ENCODE measurements around the gene RSBN1.

Gene RSBN1

DNA sequence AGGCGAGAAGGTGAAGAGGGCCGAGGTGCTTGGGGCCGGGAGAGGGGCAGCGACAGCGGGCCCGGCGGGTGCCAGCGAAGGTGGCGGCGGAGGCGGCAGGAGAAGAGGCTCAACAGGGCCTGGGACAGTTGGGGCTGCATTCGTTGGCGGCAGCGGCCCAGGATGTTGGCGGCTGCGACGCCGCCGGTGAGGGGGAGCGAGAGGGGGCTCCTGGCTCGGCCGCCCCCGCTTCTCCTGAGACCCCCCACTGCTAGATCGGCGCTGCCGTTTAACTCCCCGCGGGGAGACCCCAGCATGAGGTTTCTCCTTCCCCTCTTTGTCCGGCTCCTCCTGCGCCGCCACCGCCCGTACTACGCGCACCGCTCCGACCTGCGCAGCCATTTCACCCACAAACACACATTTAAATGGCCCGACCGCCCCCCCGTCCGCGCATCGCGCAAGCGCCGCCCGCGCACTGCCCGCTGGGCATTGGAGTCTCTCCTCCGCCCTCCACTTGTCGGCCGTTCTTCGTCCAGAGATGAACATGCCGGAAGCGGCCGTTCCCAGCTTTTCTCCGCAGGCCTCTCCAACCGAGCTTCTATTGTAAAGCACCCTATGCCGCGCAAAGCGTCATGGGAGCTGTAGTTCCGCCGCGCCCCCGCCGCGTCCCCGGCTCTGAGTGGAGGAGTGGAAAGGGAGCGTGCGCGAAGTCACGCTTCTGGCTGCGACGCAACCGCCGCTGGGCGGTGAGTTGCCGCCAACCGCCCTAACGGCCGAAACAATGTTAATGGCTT, at the start of gene RSBN1:
Gene RSBN1, minus strand, starts transcription at position 589 of the 773 bp plus-strand sequence. Its CDS starts 64 bp downstream, at position 525.
- H3K36me3 ChIP-seq (ENCODE audit: low read length): peaks cover 10% of the 10 kb centered on the region; the same call in 1 of the 2 replicates
- TF ChIP-seq EZH2phosphoT487 (conservative IDR thresholded peaks at IDR 0.05; ENCODE audit: low read length): no peak
- TF ChIP-seq, protein P1, sequence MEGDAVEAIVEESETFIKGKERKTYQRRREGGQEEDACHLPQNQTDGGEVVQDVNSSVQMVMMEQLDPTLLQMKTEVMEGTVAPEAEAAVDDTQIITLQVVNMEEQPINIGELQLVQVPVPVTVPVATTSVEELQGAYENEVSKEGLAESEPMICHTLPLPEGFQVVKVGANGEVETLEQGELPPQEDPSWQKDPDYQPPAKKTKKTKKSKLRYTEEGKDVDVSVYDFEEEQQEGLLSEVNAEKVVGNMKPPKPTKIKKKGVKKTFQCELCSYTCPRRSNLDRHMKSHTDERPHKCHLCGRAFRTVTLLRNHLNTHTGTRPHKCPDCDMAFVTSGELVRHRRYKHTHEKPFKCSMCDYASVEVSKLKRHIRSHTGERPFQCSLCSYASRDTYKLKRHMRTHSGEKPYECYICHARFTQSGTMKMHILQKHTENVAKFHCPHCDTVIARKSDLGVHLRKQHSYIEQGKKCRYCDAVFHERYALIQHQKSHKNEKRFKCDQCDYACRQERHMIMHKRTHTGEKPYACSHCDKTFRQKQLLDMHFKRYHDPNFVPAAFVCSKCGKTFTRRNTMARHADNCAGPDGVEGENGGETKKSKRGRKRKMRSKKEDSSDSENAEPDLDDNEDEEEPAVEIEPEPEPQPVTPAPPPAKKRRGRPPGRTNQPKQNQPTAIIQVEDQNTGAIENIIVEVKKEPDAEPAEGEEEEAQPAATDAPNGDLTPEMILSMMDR (IDR thresholded peaks at IDR 0.05; ENCODE audit: insufficient read depth, low read length, poor library complexity, severe bottlenecking): no peak
- H3K9ac ChIP-seq (ENCODE audit: low read length): peak within 1 kb of the TSS; percentile 83
- H3K9me3 ChIP-seq (ENCODE audit: insufficient read depth, low read length): no peaks in the 10 kb centered on the region
- peak within 1 kb of the TSS; percentile 96 for H3K27ac ChIP-seq (ENCODE audit: low read depth, low read length)
- H3K4me3 ChIP-seq (ENCODE audit: insufficient read depth, low read length, poor library complexity, severe bottlenecking): peak within 1 kb of the TSS; percentile 85
- no peaks in the 10 kb centered on the region for H4K20me1 ChIP-seq (ENCODE audit: low read depth, low read length)
- H3K27me3 ChIP-seq (ENCODE audit: low read length): no peaks in the 10 kb centered on the region
- H3K79me2 ChIP-seq (ENCODE audit: insufficient read depth, low read length): peaks cover 45% of the 10 kb centered on the region
- H2AFZ ChIP-seq (ENCODE audit: low read depth, low read length, severe bottlenecking): peak within 1 kb of the TSS; percentile 69
- no peaks in the 10 kb centered on the region for H3K9me2 ChIP-seq (replicated peaks; ENCODE audit: insufficient read depth, low read length)
- H3K4me2 ChIP-seq (ENCODE audit: low read depth, low read length, poor library complexity, severe bottlenecking): peak within 1 kb of the TSS; percentile 99
- H3F3A ChIP-seq (ENCODE audit: insufficient read depth): peaks cover 29% of the 10 kb centered on the region

DNA sequence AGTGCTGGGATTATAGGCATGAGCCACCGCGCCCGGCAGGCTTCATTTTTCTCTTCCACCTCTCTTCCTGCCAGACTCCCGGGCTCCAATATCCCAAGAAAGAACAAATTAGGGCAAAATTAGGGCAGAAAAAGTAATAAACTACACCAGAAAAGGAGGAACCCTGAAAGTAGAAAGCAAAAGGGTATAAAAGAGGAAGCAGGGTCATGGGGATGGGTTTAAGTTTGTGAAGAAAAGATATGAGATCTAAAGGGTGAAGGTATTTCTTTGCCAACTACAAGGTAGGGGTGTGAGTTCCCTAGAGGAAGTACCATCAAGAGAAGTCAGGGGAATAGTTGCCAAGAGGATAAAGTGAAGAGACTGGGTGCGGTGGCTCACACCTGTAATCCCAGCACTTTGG, 49.4 kb upstream of the RSBN1 start:
- Histone ChIP-seq H3F3A (ENCODE audit: insufficient read depth) (peaks cover 26% of the 10 kb centered on the region), H3K9me2 (replicated peaks; ENCODE audit: insufficient read depth, low read length) (no peaks in the 10 kb centered on the region), H3K9ac (ENCODE audit: low read length) (no peak overlapping the region), H3K36me3 (ENCODE audit: low read length) (peaks cover 9% of the 10 kb centered on the region), H3K4me2 (ENCODE audit: low read depth, low read length, poor library complexity, severe bottlenecking) (no peak overlapping the region), H3K27ac (ENCODE audit: low read depth, low read length) (no peak overlapping the region), H3K79me2 (ENCODE audit: insufficient read depth, low read length) (peaks cover 31% of the 10 kb centered on the region), H4K20me1 (ENCODE audit: low read depth, low read length) (no peaks in the 10 kb centered on the region), H3K27me3 (ENCODE audit: low read length) (no peaks in the 10 kb centered on the region), H2AFZ (ENCODE audit: low read depth, low read length, severe bottlenecking) (no peak overlapping the region), H3K9me3 (ENCODE audit: insufficient read depth, low read length) (no peaks in the 10 kb centered on the region), H3K4me3 (ENCODE audit: insufficient read depth, low read length, poor library complexity, severe bottlenecking) (no peak overlapping the region)
- no peak for TF ChIP-seq EZH2phosphoT487 (conservative IDR thresholded peaks at IDR 0.05; ENCODE audit: low read length)

DNA sequence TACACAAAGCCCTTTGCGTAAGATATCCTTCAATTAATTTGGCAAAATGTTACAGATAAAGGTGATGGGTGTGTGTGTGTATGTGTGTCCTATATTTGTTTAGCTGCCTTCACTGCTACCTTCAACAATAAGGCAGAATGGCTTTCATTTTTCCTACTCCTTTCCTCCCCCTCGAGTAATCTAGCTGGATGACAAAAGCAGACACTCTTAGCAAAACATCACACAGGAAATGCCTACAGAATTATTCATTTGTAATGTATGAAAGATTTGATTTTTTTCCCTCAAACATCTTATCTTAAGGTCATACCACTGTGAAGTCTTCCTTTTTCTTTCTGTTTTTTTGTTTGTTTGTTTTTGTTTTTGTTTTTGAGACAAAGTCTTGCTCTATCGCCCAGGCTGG, 48.6 kb upstream of the RSBN1 start:
- Histone ChIP-seq H3K27me3 (ENCODE audit: low read length) (no peaks in the 10 kb centered on the region), H4K20me1 (ENCODE audit: low read depth, low read length) (no peaks in the 10 kb centered on the region), H3K4me3 (ENCODE audit: insufficient read depth, low read length, poor library complexity, severe bottlenecking) (no peak overlapping the region), H3K36me3 (ENCODE audit: low read length) (peaks cover 17% of the 10 kb centered on the region), H3K4me2 (ENCODE audit: low read depth, low read length, poor library complexity, severe bottlenecking) (peak overlapping the region; percentile 59), H2AFZ (ENCODE audit: low read depth, low read length, severe bottlenecking) (no peak overlapping the region), H3K9me2 (replicated peaks; ENCODE audit: insufficient read depth, low read length) (no peaks in the 10 kb centered on the region), H3K9ac (ENCODE audit: low read length) (no peak overlapping the region), H3K9me3 (ENCODE audit: insufficient read depth, low read length) (no peaks in the 10 kb centered on the region), H3F3A (ENCODE audit: insufficient read depth) (peaks cover 26% of the 10 kb centered on the region), H3K79me2 (ENCODE audit: insufficient read depth, low read length) (peaks cover 29% of the 10 kb centered on the region), H3K27ac (ENCODE audit: low read depth, low read length) (peak overlapping the region; percentile 69)
- no peak for TF ChIP-seq EZH2phosphoT487 (conservative IDR thresholded peaks at IDR 0.05; ENCODE audit: low read length)
- TF ChIP-seq, protein P1 (IDR thresholded peaks at IDR 0.05; ENCODE audit: insufficient read depth, low read length, poor library complexity, severe bottlenecking): no peak
